Activated CD8-positive, alpha-beta T cell treated with anti-CD3 and anti-CD28 coated beads for 36 hours (primary cell): ENCODE data around the gene RBBP8NL. TPM values are rescaled to one million over a fixed set of nuclear protein-coding genes. Genes with fewer than 3 reads are reported as not detected.

ENCODE experiments used
- ATAC-seq: fragments of 200-7000 bp; cut with Tn5 transposase; one replicate; pipeline ENCODE4 v1.10.0; 2021; ENCODE audit warnings: mild to moderate bottlenecking, moderate library complexity
- CTCF ChIA-PET: fragments of 350-600 bp; sonication (Branson Sonifier 250); formaldehyde crosslinking; loops from one replicate; lab custom pipeline; 2021; ENCODE audit warnings: antibody characterized with exemption; lab: Charles Lee
- POLR2A ChIA-PET: fragments of 350-600 bp; sonication (Branson Sonifier 250); formaldehyde crosslinking; loops from one replicate; lab custom pipeline; 2021; ENCODE audit warnings: antibody characterized with exemption; lab: Charles Lee
- DNase-seq: peaks from one replicate; pipeline ENCODE4 v3.0.0-alpha.2; 2020
- H3K27ac Mint-ChIP-seq: one replicate; pipeline ENCODE4 v1.8.0; 2021; ENCODE audit warnings: mild to moderate bottlenecking, mixed read lengths
- H3K27me3 Mint-ChIP-seq: one replicate; pipeline ENCODE4 v1.8.0; 2021; ENCODE audit warnings: mixed read lengths
- H3K36me3 Mint-ChIP-seq: one replicate; pipeline ENCODE4 v1.8.0; 2021; ENCODE audit warnings: low read depth, mixed read lengths
- H3K4me1 Mint-ChIP-seq: one replicate; pipeline ENCODE4 v1.8.0; 2021; ENCODE audit warnings: low read depth, mixed read lengths
- H3K4me3 Mint-ChIP-seq: one replicate; pipeline ENCODE4 v1.8.0; 2021; ENCODE audit warnings: mild to moderate bottlenecking, moderate library complexity, mixed read lengths
- H3K9me3 Mint-ChIP-seq: one replicate; pipeline ENCODE4 v1.8.0; 2021; ENCODE audit warnings: mixed read lengths
- intact Hi-C: fragments of 100-400 bp; cut with micrococcal nuclease; formaldehyde crosslinking; loops from one replicate; pipeline ENCODE4 v1.10.0; 2022
- total RNA-seq, 2 experiments: library from RNA; stranded (reverse); gene quantifications; one replicate each; pipeline ENCODE4 v1.2.3, GENCODE V29; 2021
- TF ChIP-seq, protein P1 (sequence below): fragments of 200-600 bp; IDR thresholded peaks from one replicate; pipeline ENCODE4 v1.8.0; 2022; ENCODE audit warnings: antibody characterized with exemption, mild to moderate bottlenecking

The RBBP8NL gene
- total RNA-seq, 2 experiments from 2014 or later: not detected

DNA sequence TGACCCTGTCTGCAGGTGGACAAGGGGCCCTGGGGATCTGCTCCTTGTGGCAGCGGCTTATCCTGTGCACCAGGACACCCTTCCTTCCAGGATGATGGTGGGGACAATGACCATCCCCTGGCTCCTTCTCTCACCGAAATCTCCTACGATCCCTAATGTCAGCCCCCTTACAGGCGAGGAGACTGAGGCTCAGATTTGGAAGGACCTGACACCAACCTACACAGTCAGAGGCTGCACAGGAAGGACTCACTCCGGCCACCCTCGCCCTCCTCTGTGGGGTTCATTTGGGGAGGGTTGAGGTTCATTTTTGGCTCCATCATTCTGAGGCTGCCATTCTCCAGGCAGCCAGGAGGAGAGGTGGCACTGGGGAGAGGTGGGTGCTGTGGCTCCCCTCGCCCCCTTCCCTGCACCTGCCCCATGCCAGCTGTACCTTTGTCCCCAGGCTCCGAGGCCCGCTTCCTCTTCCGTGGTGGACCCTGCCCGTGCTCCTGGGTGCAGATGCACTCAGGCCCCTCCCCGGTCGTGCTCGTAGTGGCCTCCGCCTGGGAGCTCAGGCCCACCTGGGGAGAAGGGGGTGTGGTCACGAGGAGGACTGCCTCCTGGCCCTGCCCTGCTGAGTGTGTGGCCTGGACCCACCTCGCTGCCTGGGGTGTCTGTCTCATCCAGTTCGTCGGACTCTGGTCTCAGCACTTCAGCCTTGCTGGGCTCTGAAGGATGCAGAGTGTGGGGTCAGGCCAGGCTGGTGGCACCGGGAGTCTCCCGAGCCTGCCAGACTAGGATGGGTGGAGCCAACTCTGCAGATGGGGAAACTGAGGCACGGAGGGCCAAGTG, 14.9 kb downstream of the RBBP8NL start:
- no peak overlapping the region for H3K4me3 Mint-ChIP-seq
- ATAC-seq (no peak), DNase-seq (no peak)
- H3K36me3 Mint-ChIP-seq: no peaks in the 10 kb centered on the region
- ChIA-PET CTCF (no interaction called here), POLR2A (no interaction called here)
- no peaks in the 10 kb centered on the region for H3K4me1 Mint-ChIP-seq
- H3K27me3 Mint-ChIP-seq: no peaks in the 10 kb centered on the region
- H3K9me3 Mint-ChIP-seq: no peaks in the 10 kb centered on the region
- H3K27ac Mint-ChIP-seq: no peak overlapping the region
- TF ChIP-seq, protein P1, sequence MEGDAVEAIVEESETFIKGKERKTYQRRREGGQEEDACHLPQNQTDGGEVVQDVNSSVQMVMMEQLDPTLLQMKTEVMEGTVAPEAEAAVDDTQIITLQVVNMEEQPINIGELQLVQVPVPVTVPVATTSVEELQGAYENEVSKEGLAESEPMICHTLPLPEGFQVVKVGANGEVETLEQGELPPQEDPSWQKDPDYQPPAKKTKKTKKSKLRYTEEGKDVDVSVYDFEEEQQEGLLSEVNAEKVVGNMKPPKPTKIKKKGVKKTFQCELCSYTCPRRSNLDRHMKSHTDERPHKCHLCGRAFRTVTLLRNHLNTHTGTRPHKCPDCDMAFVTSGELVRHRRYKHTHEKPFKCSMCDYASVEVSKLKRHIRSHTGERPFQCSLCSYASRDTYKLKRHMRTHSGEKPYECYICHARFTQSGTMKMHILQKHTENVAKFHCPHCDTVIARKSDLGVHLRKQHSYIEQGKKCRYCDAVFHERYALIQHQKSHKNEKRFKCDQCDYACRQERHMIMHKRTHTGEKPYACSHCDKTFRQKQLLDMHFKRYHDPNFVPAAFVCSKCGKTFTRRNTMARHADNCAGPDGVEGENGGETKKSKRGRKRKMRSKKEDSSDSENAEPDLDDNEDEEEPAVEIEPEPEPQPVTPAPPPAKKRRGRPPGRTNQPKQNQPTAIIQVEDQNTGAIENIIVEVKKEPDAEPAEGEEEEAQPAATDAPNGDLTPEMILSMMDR: no peak
- intact Hi-C loops: no loop called here

DNA sequence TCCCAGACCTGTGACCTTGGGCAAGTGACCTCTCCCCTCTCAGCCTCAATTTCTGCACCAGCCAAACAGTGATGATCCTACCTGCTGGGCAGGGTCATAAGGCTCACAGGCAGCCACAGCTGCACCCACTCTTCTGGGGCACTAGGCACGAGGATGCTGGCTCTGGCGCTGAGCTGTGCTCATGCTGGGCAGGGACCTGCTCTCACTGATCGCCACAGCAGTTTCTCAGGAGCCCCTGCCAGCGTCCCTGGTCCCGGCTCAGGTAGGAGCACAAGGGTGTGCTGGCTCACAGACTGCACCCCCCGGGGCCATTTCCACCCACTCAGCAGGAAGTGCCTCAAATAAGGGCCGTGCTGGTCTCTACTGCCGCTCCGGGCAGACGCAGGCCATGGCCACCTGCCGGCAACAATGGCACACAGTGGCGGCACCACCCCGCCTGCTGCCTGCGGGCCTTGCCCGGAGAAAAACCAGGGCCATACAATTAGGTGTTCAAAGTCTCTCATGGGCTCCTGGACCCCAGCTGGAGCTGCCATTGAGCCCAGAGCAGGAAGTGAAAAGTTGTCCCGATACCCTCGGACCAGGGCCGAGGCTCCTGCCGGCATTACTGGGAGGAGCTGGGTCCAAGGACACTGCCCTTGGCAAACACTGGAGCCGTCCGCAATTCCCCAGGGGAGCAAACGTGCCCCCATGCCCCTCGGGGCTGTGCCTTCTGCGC, 15.7 kb downstream of the RBBP8NL start:
- ChIA-PET POLR2A (no interaction called here), CTCF (no interaction called here)
- Mint-ChIP-seq H3K27ac (no peak overlapping the region), H3K4me1 (no peaks in the 10 kb centered on the region), H3K9me3 (no peaks in the 10 kb centered on the region), H3K27me3 (no peaks in the 10 kb centered on the region), H3K4me3 (no peak overlapping the region), H3K36me3 (no peaks in the 10 kb centered on the region)
- TF ChIP-seq, protein P1: no peak
- ATAC-seq: no peak
- DNase-seq: no peak
- intact Hi-C loops: no loop called here

DNA sequence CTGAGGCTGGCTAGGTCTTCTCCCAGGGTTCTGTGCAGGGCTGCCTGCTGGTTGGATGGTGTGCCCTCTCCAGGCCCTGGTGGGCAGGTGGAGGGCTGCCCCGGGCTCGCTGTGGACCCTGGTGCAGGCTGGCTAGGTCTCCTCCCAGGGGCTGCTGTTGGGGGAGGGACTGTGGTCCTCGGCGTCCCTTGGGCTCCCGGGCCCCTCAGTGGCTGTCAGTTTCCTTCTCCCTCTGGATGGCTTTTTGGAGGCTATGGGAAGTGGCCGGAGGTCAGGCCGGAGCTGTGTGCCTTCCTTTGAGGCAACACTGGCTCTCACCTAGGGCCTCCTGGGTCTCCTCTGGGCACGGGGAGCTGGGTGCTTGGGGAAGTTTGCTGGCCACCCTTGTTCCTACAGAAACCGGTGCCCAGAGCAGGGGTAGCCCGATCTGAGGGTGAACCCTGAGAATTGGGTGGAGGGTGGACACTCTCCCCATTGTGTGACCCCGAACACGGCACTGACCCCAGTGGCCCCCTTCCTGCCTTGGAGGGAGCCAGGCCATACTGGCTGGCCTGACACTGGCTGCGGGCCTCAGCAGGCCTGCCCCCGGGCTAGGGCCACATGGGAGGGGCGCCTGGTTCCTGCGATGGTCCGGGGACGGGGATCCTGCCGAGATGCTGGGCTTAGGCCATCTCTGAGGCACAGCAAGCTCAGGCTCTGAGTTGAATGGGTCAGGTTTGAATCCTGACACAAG, 16.4 kb downstream of the RBBP8NL start:
- TF ChIP-seq, protein P1: no peak
- CTCF ChIA-PET: interaction anchor here (1.0 to 2.4 kb wide), 4 partner anchors 88 to 381 kb away, joined by 3 to 14 read pairs (median 6); no protein-coding TSS in a partner anchor
- Mint-ChIP-seq H3K4me1 (peaks cover 5% of the 10 kb centered on the region), H3K36me3 (no peaks in the 10 kb centered on the region), H3K27ac (no peak overlapping the region), H3K9me3 (no peaks in the 10 kb centered on the region), H3K4me3 (no peak overlapping the region), H3K27me3 (no peaks in the 10 kb centered on the region)
- ATAC-seq: no peak
- POLR2A ChIA-PET: interaction anchor here (1.0 kb wide), 1 partner anchor 213 kb away, joined by 3 read pairs; no protein-coding TSS in a partner anchor
- intact Hi-C loops: no loop called here
- no peak for DNase-seq

DNA sequence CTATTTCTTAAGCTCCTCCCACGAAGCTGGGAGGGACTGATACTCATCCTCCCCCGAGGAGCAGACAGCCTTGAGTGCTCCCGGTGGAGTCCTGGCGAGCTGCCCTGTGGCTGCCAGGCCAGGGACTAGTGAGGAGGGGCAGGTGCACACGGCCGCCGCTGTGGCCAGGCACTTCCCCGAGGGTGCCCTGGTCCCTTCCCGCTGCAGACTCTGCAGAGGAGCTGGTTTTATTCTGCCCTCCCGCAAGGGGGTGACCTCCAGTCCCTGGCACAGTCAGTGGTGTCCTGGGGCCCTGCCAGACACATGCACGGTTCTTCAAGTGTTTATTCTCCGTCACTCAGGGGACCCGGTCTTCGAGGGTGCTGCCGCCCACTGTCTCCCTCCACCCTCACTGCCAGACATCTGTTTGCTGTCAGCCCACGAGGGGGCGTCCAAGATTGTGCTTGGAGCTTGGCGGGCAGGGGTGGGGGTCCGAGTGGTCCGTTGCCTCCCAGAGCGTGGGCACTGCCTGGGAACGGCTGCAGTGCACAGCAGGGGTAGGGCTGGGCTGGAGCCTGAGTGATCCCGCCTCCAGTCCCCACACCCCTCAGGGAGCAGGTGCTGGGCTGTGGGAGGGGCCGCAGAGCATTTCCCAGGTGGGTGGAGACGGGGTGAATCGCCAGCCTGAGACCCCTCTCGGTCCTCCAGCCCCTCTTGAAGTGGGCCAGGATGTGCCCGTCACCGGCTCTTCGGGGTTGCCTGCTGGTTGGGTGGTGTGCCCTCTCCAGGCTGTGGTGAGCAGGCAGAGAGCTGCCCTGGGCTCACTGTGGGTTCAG, 17.2 kb downstream of the RBBP8NL start:
- CTCF ChIA-PET: interaction anchor here (0.7 to 2.4 kb wide), 10 partner anchors 21 to 381 kb away, joined by 3 to 14 read pairs (median 4); partner anchors contain the start of gene SLCO4A1
- peaks cover 12% of the 10 kb centered on the region for H3K4me1 Mint-ChIP-seq
- intact Hi-C loops: no loop called here
- ATAC-seq: peak; percentile 14
- H3K4me3 Mint-ChIP-seq: no peak overlapping the region
- H3K27me3 Mint-ChIP-seq: no peaks in the 10 kb centered on the region
- no peaks in the 10 kb centered on the region for H3K9me3 Mint-ChIP-seq
- TF ChIP-seq, protein P1: peak; percentile 35
- POLR2A ChIA-PET: interaction anchor here (1.0 to 2.2 kb wide), 2 partner anchors 19 to 213 kb away, joined by 3 to 6 read pairs; no protein-coding TSS in a partner anchor
- H3K36me3 Mint-ChIP-seq: no peaks in the 10 kb centered on the region
- peak; percentile 62 for DNase-seq
- no peak overlapping the region for H3K27ac Mint-ChIP-seq
